Astrocyte of the spinal cord (primary cell): Measurements from ENCODE around the gene ARHGAP36.

ENCODE experiments used
- DNase-seq: peaks from one replicate; pipeline ENCODE4 v3.0.0; 2011; ENCODE audit warnings: low read depth, low spot score
- H3K4me3 ChIP-seq: 2 replicates; pipeline ENCODE4 v1.5.1; 2011; ENCODE audit warnings: low read depth, mild to moderate bottlenecking, low read length, moderate library complexity
- in situ Hi-C: cut with HindIII; loops from 2 replicates; pipeline ENCODE4 v1.10.0; 2017; ENCODE audit warnings: low sequenced_read_pairs
- TF ChIP-seq, protein P1 (sequence below): IDR thresholded peaks from 2 replicates; pipeline ENCODE4 v1.5.1; 2012; ENCODE audit warnings: low read depth, mild to moderate bottlenecking, low read length, inconsistent platforms

ARHGAP36 gene

GRCh38 chrX:131059246-131059645, 1.1 kb downstream of the ARHGAP36 start:
- TF ChIP-seq, protein P1, sequence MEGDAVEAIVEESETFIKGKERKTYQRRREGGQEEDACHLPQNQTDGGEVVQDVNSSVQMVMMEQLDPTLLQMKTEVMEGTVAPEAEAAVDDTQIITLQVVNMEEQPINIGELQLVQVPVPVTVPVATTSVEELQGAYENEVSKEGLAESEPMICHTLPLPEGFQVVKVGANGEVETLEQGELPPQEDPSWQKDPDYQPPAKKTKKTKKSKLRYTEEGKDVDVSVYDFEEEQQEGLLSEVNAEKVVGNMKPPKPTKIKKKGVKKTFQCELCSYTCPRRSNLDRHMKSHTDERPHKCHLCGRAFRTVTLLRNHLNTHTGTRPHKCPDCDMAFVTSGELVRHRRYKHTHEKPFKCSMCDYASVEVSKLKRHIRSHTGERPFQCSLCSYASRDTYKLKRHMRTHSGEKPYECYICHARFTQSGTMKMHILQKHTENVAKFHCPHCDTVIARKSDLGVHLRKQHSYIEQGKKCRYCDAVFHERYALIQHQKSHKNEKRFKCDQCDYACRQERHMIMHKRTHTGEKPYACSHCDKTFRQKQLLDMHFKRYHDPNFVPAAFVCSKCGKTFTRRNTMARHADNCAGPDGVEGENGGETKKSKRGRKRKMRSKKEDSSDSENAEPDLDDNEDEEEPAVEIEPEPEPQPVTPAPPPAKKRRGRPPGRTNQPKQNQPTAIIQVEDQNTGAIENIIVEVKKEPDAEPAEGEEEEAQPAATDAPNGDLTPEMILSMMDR = no peak
- H3K4me3 ChIP-seq = no peak overlapping the region
- DNase-seq = no peak
- in situ Hi-C loops = no loop called here

GRCh38 chrX:131060147-131060546, 2.0 kb downstream of the ARHGAP36 start:
- DNase-seq = no peak
- H3K4me3 ChIP-seq = no peak overlapping the region
- TF ChIP-seq, protein P1 = no peak
- in situ Hi-C loops = no loop called here

GRCh38 chrX:131061306-131061705, 3.2 kb downstream of the ARHGAP36 start:
- TF ChIP-seq, protein P1 = no peak
- in situ Hi-C loops = no loop called here
- no peak overlapping the region for H3K4me3 ChIP-seq
- no peak for DNase-seq

DNA sequence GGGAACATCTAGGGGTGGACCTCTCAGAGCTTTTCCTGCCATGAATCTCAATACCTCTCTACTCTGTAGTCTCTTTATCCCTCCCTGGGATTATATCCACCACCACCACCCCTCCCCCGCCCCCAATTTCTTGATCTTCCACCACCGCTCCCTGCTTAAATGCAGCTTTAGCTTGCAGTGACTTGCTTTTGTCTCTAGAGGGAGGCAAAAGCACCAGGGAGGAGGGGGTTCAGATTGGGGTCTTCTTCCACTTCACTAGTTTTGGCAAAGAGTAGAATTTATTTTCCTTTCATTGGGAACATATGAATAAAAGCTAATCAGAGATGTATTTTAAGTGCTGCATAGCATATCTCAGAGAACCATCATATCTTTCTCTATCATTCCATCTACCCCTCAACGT, 5.5 kb downstream of the ARHGAP36 start:
- TF ChIP-seq, protein P1 = no peak
- in situ Hi-C loops = no loop called here
- H3K4me3 ChIP-seq = no peak overlapping the region
- DNase-seq = no peak

GRCh38 chrX:131066237-131066636, 8.1 kb downstream of the ARHGAP36 start:
- H3K4me3 ChIP-seq = no peak overlapping the region
- DNase-seq = no peak
- TF ChIP-seq, protein P1 = no peak
- in situ Hi-C loops = no loop called here

GRCh38 chrX:131067216-131067615, 9.1 kb downstream of the ARHGAP36 start:
- in situ Hi-C loops = no loop called here
- TF ChIP-seq, protein P1 = no peak
- no peak for DNase-seq
- H3K4me3 ChIP-seq = no peak overlapping the region
